ENCODE data around the gene KLHL17. TPM values are rescaled to one million over a fixed set of nuclear protein-coding genes. Genes with fewer than 3 reads are reported as not detected.

KLHL17 gene
- total and polyA plus RNA-seq, 9 of the 15 experiments (the other 6 are each of a cell fraction or from before 2014, with no cell fraction given) = 0.14 to 84.8 (median 13.0) TPM

- no peak; the same call in 1 of the 2 replicates for TF ChIP-seq MGA (IDR thresholded peaks at IDR 0.05)
- TF ChIP-seq, protein P1, sequence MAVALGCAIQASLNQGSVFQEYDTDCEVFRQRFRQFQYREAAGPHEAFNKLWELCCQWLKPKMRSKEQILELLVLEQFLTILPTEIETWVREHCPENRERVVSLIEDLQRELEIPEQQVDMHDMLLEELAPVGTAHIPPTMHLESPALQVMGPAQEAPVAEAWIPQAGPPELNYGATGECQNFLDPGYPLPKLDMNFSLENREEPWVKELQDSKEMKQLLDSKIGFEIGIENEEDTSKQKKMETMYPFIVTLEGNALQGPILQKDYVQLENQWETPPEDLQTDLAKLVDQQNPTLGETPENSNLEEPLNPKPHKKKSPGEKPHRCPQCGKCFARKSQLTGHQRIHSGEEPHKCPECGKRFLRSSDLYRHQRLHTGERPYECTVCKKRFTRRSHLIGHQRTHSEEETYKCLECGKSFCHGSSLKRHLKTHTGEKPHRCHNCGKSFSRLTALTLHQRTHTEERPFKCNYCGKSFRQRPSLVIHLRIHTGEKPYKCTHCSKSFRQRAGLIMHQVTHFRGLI (CRISPR knock-in tag; IDR thresholded peaks at IDR 0.05) = no peak
- no peak for TF ChIP-seq ZNF740 (CRISPR knock-in tag; IDR thresholded peaks at IDR 0.05)
- TF ChIP-seq ZNF740 (tag; IDR thresholded peaks at IDR 0.05) = no peak
- TF ChIP-seq ZBTB11 (CRISPR knock-in tag; IDR thresholded peaks at IDR 0.05) = no peak
- no peak for TF ChIP-seq ZNF41 (CRISPR knock-in tag; conservative IDR thresholded peaks at IDR 0.05)
- no peak for TF ChIP-seq RBM14 (IDR thresholded peaks at IDR 0.05; ENCODE audit: borderline replicate concordance, insufficient read depth, low read depth, low read length)
Measured at GRCh38 chr1:1013105-1013921, 52.9 kb downstream of the KLHL17 start, which contains the start of gene ISG15 (continued).
